BJ (cell line): ENCODE measurements around the gene INSRR. TPM values are rescaled to one million over a fixed set of nuclear protein-coding genes. Genes with fewer than 3 reads are reported as not detected.

Source experiments
- CTCF ChIA-PET: fragments of 350-600 bp; formaldehyde crosslinking; extraction: SDS; loops from one replicate; lab custom pipeline; 2021; ENCODE audit warnings: antibody characterized with exemption, inconsistent platforms; lab: Yijun Ruan, JAX
- POLR2A ChIA-PET: fragments of 300-600 bp; sonication (Branson Sonifier 250); formaldehyde crosslinking; extraction: SDS; loops from one replicate; lab custom pipeline; 2021; ENCODE audit warnings: antibody characterized with exemption; lab: Charles Lee
- DNase-seq: peaks from one replicate; pipeline ENCODE4 v3.0.0-alpha.2; 2011; ENCODE audit warnings: low read depth
- H3K27me3 ChIP-seq: 2 replicates; pipeline ENCODE4 v1.6.0; 2011; ENCODE audit warnings: low read length; ENCODE audit not compliant: control insufficient read depth, insufficient read depth
- H3K36me3 ChIP-seq: 2 replicates; pipeline ENCODE4 v1.5.1; 2011; ENCODE audit warnings: low read length; ENCODE audit not compliant: control insufficient read depth, insufficient read depth
- H3K4me3 ChIP-seq: 2 replicates; pipeline ENCODE4 v1.5.1; 2011; ENCODE audit warnings: low read depth, mild to moderate bottlenecking, control low read depth, low read length
- CTCF ChIP-seq: IDR thresholded peaks from 2 replicates; pipeline ENCODE4 v1.5.1; 2011; ENCODE audit warnings: low read depth, mild to moderate bottlenecking, control low read depth, inconsistent platforms, low read length, moderate library complexity; ENCODE audit not compliant: insufficient read depth
- polyA plus RNA-seq: library from polyadenylated mRNA; depleted of rRNA; stranded (reverse); fragments of >200 nt; gene quantifications from 2 replicates; pipeline ENCODE4 v1.2.3, GENCODE V29; 2011

Gene INSRR
- polyA plus RNA-seq, 1 experiment: not detected

DNA sequence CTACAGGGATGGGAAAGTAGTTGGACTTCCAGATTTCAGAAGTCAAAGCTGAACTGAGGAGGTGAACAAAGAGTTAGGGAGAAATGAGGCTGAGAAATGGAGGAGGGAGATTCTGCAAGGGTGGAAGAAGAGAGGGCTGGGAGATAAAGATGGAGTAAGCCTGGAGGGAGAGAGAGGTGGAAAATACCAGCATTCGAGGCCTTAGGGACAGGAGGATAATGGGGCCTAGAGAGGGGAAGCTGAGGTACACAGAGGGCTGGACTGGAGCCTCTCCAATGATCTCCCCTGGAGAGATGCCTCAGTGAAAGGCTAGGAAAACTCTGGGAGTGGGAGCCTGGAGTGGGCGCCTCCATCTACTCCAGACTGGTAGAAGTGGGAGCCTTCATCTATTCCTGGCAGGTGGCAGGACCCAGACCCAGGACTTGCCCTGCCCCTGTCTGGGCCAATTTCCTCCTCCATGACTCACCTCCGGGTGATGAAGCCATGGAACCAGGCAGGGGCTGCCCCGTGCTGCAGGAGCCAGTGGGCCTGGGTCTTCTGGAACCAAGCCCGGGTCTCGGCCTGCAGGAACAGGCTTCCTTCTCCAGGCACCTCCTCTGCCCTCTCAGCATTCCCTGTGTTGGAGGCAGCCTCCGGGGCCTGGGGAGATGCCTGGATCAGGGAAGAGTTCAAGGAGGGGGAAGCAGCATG lies 44.2 kb downstream of the INSRR start:
- no peak overlapping the region for H3K4me3 ChIP-seq
- H3K27me3 ChIP-seq: no peaks in the 10 kb centered on the region; the same call in 1 of the 2 replicates
- ChIA-PET CTCF (interaction anchor here (0.7 to 6.2 kb wide), 8 partner anchors 7 to 46 kb away, joined by 3 to 30 read pairs (median 4); partner anchors contain the start of genes INSRR and NTRK1), POLR2A (no interaction called here)
- DNase-seq: no peak
- no peaks in the 10 kb centered on the region for H3K36me3 ChIP-seq
- TF ChIP-seq CTCF: no peak

GRCh38 chr1:156813750-156814570 lies 45.0 kb downstream of the INSRR start:
- no peaks in the 10 kb centered on the region for H3K36me3 ChIP-seq
- POLR2A ChIA-PET: no interaction called here
- DNase-seq: no peak
- TF ChIP-seq CTCF: peak; percentile 75
- CTCF ChIA-PET: interaction anchor here (0.7 to 6.2 kb wide), 10 partner anchors 8 to 124 kb away, joined by 3 to 30 read pairs (median 4); partner anchors contain the start of genes INSRR and NTRK1
- no peaks in the 10 kb centered on the region; the same call in 1 of the 2 replicates for H3K27me3 ChIP-seq
- peak overlapping the region; percentile 12; the same call in 1 of the 2 replicates for H3K4me3 ChIP-seq

GRCh38 chr1:156813298-156813697 lies 45.6 kb downstream of the INSRR start:
- Histone ChIP-seq H3K36me3 (no peaks in the 10 kb centered on the region), H3K4me3 (no peak overlapping the region; the same call in 1 of the 2 replicates), H3K27me3 (no peaks in the 10 kb centered on the region; the same call in 1 of the 2 replicates)
- TF ChIP-seq CTCF: no peak
- CTCF ChIA-PET: interaction anchor here (0.7 to 6.2 kb wide), 8 partner anchors 11 to 124 kb away, joined by 3 to 30 read pairs (median 6); partner anchors contain the start of genes INSRR and NTRK1
- DNase-seq: no peak
- POLR2A ChIA-PET: no interaction called here

DNA sequence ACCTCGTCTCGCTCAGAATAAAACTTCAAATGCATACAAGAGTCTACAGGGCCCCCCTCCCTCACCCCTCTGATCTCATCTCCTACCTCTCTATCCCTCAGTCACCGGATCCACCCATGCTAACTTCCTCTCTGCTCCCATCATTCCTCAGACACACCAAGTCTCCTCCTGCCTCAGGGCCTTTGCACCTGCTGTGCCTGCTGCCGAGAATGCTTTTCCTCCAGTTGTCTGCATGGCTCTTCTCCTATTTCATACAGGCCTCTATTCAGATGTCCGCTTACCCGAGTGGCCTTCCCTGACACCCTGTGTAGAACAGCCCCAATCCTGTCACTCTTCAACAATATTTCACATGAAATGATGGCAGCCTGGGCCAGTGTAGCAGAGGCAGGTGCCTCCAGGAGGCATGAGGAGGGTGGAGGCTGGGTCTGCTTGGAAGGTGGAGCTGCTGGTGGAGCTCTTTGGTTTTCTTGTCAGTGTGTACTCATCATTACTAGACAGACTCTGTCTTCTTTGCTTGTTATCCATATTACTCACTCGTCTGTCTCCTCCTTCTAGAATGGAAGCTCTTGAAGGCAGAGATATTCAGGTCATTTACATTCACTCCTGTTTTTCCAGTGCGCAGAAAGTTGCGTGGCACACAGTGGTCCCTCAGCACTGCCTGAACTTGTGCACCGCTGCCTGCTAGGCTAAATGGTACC lies 46.5 kb downstream of the INSRR start:
- CTCF ChIA-PET: interaction anchor here (1.0 to 6.2 kb wide), 5 partner anchors 12 to 123 kb away, joined by 5 to 30 read pairs (median 8); partner anchors contain the start of genes INSRR and NTRK1
- Histone ChIP-seq H3K27me3 (no peaks in the 10 kb centered on the region; the same call in 1 of the 2 replicates), H3K36me3 (no peaks in the 10 kb centered on the region), H3K4me3 (no peak overlapping the region)
- TF ChIP-seq CTCF: no peak
- DNase-seq: no peak
- POLR2A ChIA-PET: no interaction called here
